ENCODE measurements around the gene TMIE. TPM values are rescaled to one million over a fixed set of nuclear protein-coding genes. Genes with fewer than 3 reads are reported as not detected.

TMIE gene
- total and polyA plus RNA-seq, 2 of the 4 experiments (the other 2 are of a cell fraction), result 0.12 TPM; not detected in 1

DNA sequence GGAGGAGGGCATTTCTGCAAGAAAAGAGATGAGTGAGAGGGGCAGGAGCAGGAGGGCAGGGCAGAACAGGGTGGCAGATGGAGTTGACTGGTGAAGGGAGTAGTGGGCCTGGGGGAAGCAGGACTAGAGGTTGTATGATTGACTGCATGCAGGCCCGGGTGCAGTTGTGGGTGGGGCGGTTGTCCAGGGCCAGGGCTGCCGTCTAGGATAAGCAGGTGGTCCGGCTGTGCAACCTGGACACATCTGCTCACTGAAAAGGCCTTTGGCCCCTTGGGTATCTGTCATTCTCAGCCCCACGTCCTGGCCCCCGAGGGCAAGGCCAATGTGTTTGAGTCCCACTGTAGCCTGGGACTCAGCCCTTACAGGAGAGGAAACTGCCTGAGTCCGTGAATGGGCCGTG lies 33.1 kb upstream of the TMIE start:
- TF ChIP-seq MAFK (IDR thresholded peaks at IDR 0.05; ENCODE audit: low read depth, low read length), result no peak
- TF ChIP-seq BHLHE40 (IDR thresholded peaks at IDR 0.05; ENCODE audit: low read depth, low read length), result no peak
- TF ChIP-seq RFX5 (IDR thresholded peaks at IDR 0.05; ENCODE audit: low read depth, low read length), result no peak
- TF ChIP-seq MAZ (IDR thresholded peaks at IDR 0.05; ENCODE audit: borderline replicate concordance, low read depth, low read length), result no peak
- TF ChIP-seq, protein P1, sequence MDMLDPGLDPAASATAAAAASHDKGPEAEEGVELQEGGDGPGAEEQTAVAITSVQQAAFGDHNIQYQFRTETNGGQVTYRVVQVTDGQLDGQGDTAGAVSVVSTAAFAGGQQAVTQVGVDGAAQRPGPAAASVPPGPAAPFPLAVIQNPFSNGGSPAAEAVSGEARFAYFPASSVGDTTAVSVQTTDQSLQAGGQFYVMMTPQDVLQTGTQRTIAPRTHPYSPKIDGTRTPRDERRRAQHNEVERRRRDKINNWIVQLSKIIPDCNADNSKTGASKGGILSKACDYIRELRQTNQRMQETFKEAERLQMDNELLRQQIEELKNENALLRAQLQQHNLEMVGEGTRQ (IDR thresholded peaks at IDR 0.05; ENCODE audit: low read depth, low read length), result no peak
- TF ChIP-seq, protein P2, sequence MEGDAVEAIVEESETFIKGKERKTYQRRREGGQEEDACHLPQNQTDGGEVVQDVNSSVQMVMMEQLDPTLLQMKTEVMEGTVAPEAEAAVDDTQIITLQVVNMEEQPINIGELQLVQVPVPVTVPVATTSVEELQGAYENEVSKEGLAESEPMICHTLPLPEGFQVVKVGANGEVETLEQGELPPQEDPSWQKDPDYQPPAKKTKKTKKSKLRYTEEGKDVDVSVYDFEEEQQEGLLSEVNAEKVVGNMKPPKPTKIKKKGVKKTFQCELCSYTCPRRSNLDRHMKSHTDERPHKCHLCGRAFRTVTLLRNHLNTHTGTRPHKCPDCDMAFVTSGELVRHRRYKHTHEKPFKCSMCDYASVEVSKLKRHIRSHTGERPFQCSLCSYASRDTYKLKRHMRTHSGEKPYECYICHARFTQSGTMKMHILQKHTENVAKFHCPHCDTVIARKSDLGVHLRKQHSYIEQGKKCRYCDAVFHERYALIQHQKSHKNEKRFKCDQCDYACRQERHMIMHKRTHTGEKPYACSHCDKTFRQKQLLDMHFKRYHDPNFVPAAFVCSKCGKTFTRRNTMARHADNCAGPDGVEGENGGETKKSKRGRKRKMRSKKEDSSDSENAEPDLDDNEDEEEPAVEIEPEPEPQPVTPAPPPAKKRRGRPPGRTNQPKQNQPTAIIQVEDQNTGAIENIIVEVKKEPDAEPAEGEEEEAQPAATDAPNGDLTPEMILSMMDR (conservative IDR thresholded peaks at IDR 0.05; ENCODE audit: low read depth, low read length), result no peak
- no peak for TF ChIP-seq MXI1 (IDR thresholded peaks at IDR 0.05; ENCODE audit: borderline replicate concordance, low read depth, low read length)
- TF ChIP-seq CHD1 (IDR thresholded peaks at IDR 0.05; ENCODE audit: low read depth, low read length), result no peak
- no peak for TF ChIP-seq POLR2A (IDR thresholded peaks at IDR 0.05; ENCODE audit: low read depth, low read length)
- TF ChIP-seq FOS (IDR thresholded peaks at IDR 0.05; ENCODE audit: low read depth, low read length), result no peak
- TF ChIP-seq CEBPB (IDR thresholded peaks at IDR 0.05; ENCODE audit: low read depth, low read length), result no peak
- TF ChIP-seq RCOR1 (IDR thresholded peaks at IDR 0.05; ENCODE audit: insufficient replicate concordance, low read length), result no peak
- TF ChIP-seq, protein P3, sequence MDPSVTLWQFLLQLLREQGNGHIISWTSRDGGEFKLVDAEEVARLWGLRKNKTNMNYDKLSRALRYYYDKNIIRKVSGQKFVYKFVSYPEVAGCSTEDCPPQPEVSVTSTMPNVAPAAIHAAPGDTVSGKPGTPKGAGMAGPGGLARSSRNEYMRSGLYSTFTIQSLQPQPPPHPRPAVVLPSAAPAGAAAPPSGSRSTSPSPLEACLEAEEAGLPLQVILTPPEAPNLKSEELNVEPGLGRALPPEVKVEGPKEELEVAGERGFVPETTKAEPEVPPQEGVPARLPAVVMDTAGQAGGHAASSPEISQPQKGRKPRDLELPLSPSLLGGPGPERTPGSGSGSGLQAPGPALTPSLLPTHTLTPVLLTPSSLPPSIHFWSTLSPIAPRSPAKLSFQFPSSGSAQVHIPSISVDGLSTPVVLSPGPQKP (IDR thresholded peaks at IDR 0.05; ENCODE audit: borderline replicate concordance, low read depth, low read length), result no peak
- TF ChIP-seq NFE2L2 (IDR thresholded peaks at IDR 0.05; ENCODE audit: low read depth, low read length), result no peak
- no peak for TF ChIP-seq RAD21 (IDR thresholded peaks at IDR 0.05; ENCODE audit: low read length)
- TF ChIP-seq SMC3 (IDR thresholded peaks at IDR 0.05; ENCODE audit: low read depth, low read length), result no peak
- Histone ChIP-seq H3K4me3 (ENCODE audit: insufficient read depth, low read depth, low read length) (no peak overlapping the region), H3K9me1 (ENCODE audit: insufficient read depth, low read length) (no peaks in the 10 kb centered on the region; the same call in 1 of the 2 replicates), H3K9me3 (ENCODE audit: control insufficient read depth, insufficient read depth, low read length) (no peaks in the 10 kb centered on the region), H3K23ac (ENCODE audit: low read depth, low read length) (no peak overlapping the region), H3K4me1 (ENCODE audit: control insufficient read depth, insufficient read depth, low read length) (peaks cover 6% of the 10 kb centered on the region), H4K5ac (ENCODE audit: low read depth, low read length) (no peak overlapping the region), H3K14ac (replicated peaks; ENCODE audit: low read depth, low read length) (no peak overlapping the region), H3K27ac (ENCODE audit: insufficient read depth, low read length) (no peak overlapping the region), H2BK15ac (ENCODE audit: low read depth, low read length) (no peak overlapping the region), H3K79me1 (ENCODE audit: low read depth in 1 of 2, low read length in 2 of 2) (no peaks in the 10 kb centered on the region), H3K56ac (ENCODE audit: extremely low read depth, insufficient read depth, low read length) (no peak overlapping the region), H3K4me2 (ENCODE audit: low read depth, low read length) (no peak overlapping the region), H3K4ac (ENCODE audit: low read depth, low read length) (no peak overlapping the region), H2AFZ (replicated peaks; ENCODE audit: low read length, poor library complexity) (peak overlapping the region; percentile 8), H4K20me1 (ENCODE audit: insufficient read depth, low read length) (no peaks in the 10 kb centered on the region), H3K9ac (ENCODE audit: low read depth, low read length) (no peak overlapping the region), H2AK5ac (ENCODE audit: low read depth, low read length) (no peak overlapping the region), H2BK120ac (ENCODE audit: low read depth, low read length) (no peak overlapping the region), H3K18ac (ENCODE audit: low read depth, low read length) (no peak overlapping the region), H2BK5ac (ENCODE audit: low read depth, low read length, poor library complexity, severe bottlenecking) (no peak overlapping the region), H4K8ac (ENCODE audit: low read depth in 2 of 2, low read length in 2 of 2) (no peak overlapping the region), H2BK20ac (ENCODE audit: low read depth, low read length) (no peak overlapping the region), H2AK9ac (replicated peaks; ENCODE audit: low read depth, low read length, poor library complexity) (no peak overlapping the region), H3K27me3 (ENCODE audit: control insufficient read depth, insufficient read depth, low read length) (peaks cover 2% of the 10 kb centered on the region; the same call in 1 of the 2 replicates), H3K36me3 (ENCODE audit: control insufficient read depth, insufficient read depth, low read length) (peaks cover 1% of the 10 kb centered on the region; the same call in 1 of the 2 replicates), H4K91ac (ENCODE audit: insufficient read depth, low read depth, low read length) (no peak overlapping the region)
- ATAC-seq (ENCODE audit: low read depth) (no peak), DNase-seq (no peak)
- intact Hi-C loops (cut with micrococcal nuclease), result no loop called here
- dilution Hi-C loops (cut with HindIII; ENCODE audit: low sequenced_read_pairs, unreplicated experiment), result no loop called here
- no TSS peak for BruUV-seq (replicated peaks)
- in situ Hi-C loops (cut with MboI; ENCODE audit: low sequenced_read_pairs), result no loop called here
- POLR2A ChIA-PET (ENCODE audit: unreplicated experiment), result no interaction called here
- 68% methylated on average over 5 of the region's 8 CpGs; no CpG with 5 or more reads in 1 of the 2 experiments for WGBS, 2 experiments (ENCODE audit: extremely low coverage in 2 of 2, insufficient read length in 1 of 2)
- CTCF ChIA-PET, result no interaction called here

Data from IMR-90 (cell line).